ENCODE results near the gene OGFRL1. TPM values are rescaled to one million over a fixed set of nuclear protein-coding genes. Genes with fewer than 3 reads are reported as not detected.

The OGFRL1 gene
- total and polyA plus RNA-seq, 9 of the 15 experiments (the other 6 are each of a cell fraction or from before 2014, with no cell fraction given) = 0.01 to 0.07 (median 0.03) TPM

DNA sequence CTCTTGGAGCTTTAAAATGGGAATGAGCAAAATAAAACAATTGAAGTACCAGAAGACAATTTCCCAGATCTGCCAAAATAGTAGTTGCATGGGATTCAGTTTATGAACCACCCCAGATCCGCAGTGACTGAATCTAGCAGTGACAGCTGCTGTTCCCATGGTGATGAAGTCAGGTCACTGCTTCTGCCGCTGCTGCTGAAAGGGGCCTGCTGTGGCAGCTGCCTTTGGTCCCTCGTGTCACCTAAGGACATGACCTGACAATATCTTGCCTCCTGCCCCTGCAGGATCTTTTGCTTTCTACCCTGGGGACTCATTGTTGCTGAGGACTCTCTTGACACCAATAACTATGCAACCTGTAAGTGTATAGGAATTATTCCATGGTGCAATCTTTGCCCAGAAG is 34.3 kb upstream of the OGFRL1 start (continued):
- no peak for TF ChIP-seq USF2 (CRISPR knock-in tag; IDR thresholded peaks at IDR 0.05)
- TF ChIP-seq YY1 (IDR thresholded peaks at IDR 0.05; ENCODE audit: borderline replicate concordance in 1 of 3, control insufficient read depth in 1 of 3, extremely low read depth in 1 of 3, insufficient read depth in 3 of 3, insufficient read length in 1 of 3, insufficient replicate concordance in 2 of 3, low read depth in 1 of 3, low read length in 2 of 3) = no peak
- TF ChIP-seq, protein P1, sequence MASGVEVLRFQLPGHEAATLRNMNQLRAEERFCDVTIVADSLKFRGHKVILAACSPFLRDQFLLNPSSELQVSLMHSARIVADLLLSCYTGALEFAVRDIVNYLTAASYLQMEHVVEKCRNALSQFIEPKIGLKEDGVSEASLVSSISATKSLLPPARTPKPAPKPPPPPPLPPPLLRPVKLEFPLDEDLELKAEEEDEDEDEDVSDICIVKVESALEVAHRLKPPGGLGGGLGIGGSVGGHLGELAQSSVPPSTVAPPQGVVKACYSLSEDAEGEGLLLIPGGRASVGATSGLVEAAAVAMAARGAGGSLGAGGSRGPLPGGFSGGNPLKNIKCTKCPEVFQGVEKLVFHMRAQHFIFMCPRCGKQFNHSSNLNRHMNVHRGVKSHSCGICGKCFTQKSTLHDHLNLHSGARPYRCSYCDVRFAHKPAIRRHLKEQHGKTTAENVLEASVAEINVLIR (CRISPR knock-in tag; IDR thresholded peaks at IDR 0.05) = no peak
- TF ChIP-seq ZBTB17 (CRISPR knock-in tag; IDR thresholded peaks at IDR 0.05) = no peak

DNA sequence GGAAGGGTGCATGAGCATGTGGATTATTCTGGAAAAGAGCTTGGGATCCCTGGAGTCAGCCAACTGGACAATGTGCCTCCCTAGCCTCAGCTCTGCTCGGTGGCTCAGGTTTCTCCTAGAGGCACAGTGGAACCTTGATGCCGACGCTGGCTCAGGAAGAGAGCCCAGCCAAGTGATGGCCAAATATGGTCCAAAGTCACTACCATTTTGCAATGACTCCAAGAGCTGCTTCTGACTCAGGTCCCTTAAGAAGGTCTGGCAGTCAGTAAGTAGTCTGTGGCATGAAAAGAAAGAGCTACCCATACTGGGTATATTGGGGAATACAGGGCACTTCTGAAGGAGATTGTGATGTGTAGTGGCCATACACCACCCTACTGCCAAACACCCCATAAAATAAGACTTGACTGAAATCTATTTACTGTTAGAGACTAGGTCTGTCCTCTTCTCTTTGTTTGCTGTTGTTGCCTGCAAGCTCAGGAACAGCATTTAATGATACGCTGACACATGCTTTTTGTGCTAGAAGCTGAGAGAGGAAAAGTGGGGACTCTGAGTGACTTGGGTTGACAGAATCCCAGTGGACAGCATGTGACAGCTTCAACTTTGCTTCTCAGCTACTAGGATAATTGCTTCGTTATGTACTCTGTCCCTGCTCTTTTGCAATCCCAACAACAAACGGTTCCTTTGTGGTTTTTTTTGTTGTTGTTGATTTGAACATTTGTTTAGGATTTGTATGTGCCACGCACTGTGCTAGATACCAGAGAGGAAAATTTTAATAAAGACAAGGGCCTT is 30.3 kb upstream of the OGFRL1 start:
- Histone ChIP-seq H2AFZ (ENCODE audit: low read depth, low read length) (no peak overlapping the region), H3K79me2 (ENCODE audit: control insufficient read depth, insufficient read depth, low read length) (no peaks in the 10 kb centered on the region), H3K4me3 (no peak overlapping the region), H4K20me1 (replicated peaks; ENCODE audit: control insufficient read depth, insufficient read depth, low read length) (no peaks in the 10 kb centered on the region), H3K9me3 (replicated peaks; ENCODE audit: control insufficient read depth, insufficient read depth, low read depth, low read length) (no peaks in the 10 kb centered on the region), H3K27ac (ENCODE audit: extremely low read depth, low read depth, low read length) (no peak overlapping the region), H3K9me1 (ENCODE audit: control insufficient read depth, insufficient read depth, low read length) (no peaks in the 10 kb centered on the region), H3K9ac (ENCODE audit: insufficient read depth in 1 of 2, low read depth in 2 of 2, low read length in 2 of 2) (no peak overlapping the region), H3K4me2 (ENCODE audit: insufficient read depth, low read length) (no peak overlapping the region), H3K4me1 (replicated peaks in 1 of 2; ENCODE audit: control insufficient read depth in 2 of 2, insufficient read depth in 2 of 2, low read length in 2 of 2) (no peaks in the 10 kb centered on the region), H3K27me3 (ENCODE audit: control insufficient read depth in 2 of 2, insufficient read depth in 2 of 2, low read length in 2 of 2) (no peaks in the 10 kb centered on the region), H3K36me3 (ENCODE audit: control insufficient read depth, insufficient read depth, low read length) (no peaks in the 10 kb centered on the region)
- TF ChIP-seq PYGO2 (tag; IDR thresholded peaks at IDR 0.05) (no peak), BDP1 (IDR thresholded peaks at IDR 0.05; ENCODE audit: insufficient read depth, insufficient read length) (no peak), U2AF2 (optimal IDR thresholded peaks at IDR 0.05; ENCODE audit: low read depth, low read length) (no peak), MYNN (IDR thresholded peaks at IDR 0.05) (no peak), MYNN (CRISPR knock-in tag; IDR thresholded peaks at IDR 0.05) (no peak), ZSCAN29 (IDR thresholded peaks at IDR 0.05) (no peak), TRIM28 (IDR thresholded peaks at IDR 0.05) (no peak), ZNF347 (CRISPR knock-in tag; IDR thresholded peaks at IDR 0.05; ENCODE audit: low read depth) (no peak)
- BruUV-seq (replicated peaks) = no TSS peak
- WGBS (ENCODE audit: insufficient coverage, low coverage, missing lambda C conversion rate) = 0% methylated on average over 7 of the region's 7 CpGs
- intact Hi-C loops (cut with micrococcal nuclease) (no loop called here), in situ Hi-C loops (cut with MboI) (no loop called here)
- ChIA-PET CTCF (ENCODE audit: low intra/inter-chr PET ratio) (interaction anchor here (0.5 kb wide), 1 partner anchor 395 kb away, joined by 4 read pairs; no protein-coding TSS in a partner anchor), POLR2A (interaction anchor here (0.6 to 0.7 kb wide), 2 partner anchors 9 to 10 kb away, joined by 3 read pairs; no protein-coding TSS in a partner anchor)
- no peak for ATAC-seq
- no peak for DNase-seq (ENCODE audit: extremely low read depth in 1 of 4, low spot score in 3 of 4)
- no peak for FAIRE-seq
